HepG2 (cell line): ENCODE measurements around the gene LSM14B. TPM values are rescaled to one million over a fixed set of nuclear protein-coding genes. Genes with fewer than 3 reads are reported as not detected.

Experiments used
- ADNP ChIP-seq: sonication (generic); formaldehyde crosslinking; IDR thresholded peaks from 2 replicates; pipeline ENCODE4 v1.4.0; 2020; ENCODE audit warnings: missing genetic modification reagents
- CBX5 ChIP-seq: sonication (generic); formaldehyde crosslinking; IDR thresholded peaks from 2 replicates; pipeline ENCODE4 v1.4.0; 2020; ENCODE audit warnings: missing genetic modification reagents, borderline replicate concordance
- FOSL2 ChIP-seq: sonication (generic); formaldehyde crosslinking; IDR thresholded peaks from 2 replicates; pipeline ENCODE4 v1.4.0; 2020; ENCODE audit warnings: missing genetic modification reagents
- GATAD1 ChIP-seq: IDR thresholded peaks from 2 replicates; pipeline ENCODE4 v1.6.1; 2016; ENCODE audit warnings: missing genetic modification reagents, missing compliant biosample characterization
- HMG20A ChIP-seq: IDR thresholded peaks from 2 replicates; pipeline ENCODE4 v1.6.1; 2016; ENCODE audit warnings: borderline replicate concordance
- HOXA3 ChIP-seq: sonication (generic); formaldehyde crosslinking; IDR thresholded peaks from 2 replicates; pipeline ENCODE4 v1.5.0; 2020; ENCODE audit warnings: missing genetic modification reagents
- KDM1A ChIP-seq: IDR thresholded peaks from 2 replicates; pipeline ENCODE4 v1.6.1; 2016; ENCODE audit warnings: missing compliant biosample characterization
- MAFF ChIP-seq: IDR thresholded peaks from 2 replicates; pipeline ENCODE4 v1.6.1; 2011; ENCODE audit warnings: low read depth, low read length, improper control_type of control experiment
- MED1 ChIP-seq: sonication (generic); formaldehyde crosslinking; IDR thresholded peaks from 2 replicates; pipeline ENCODE4 v1.4.0; 2020; ENCODE audit warnings: missing genetic modification reagents
- MIXL1 ChIP-seq: IDR thresholded peaks from 2 replicates; pipeline ENCODE4 v1.6.1; 2016
- NFKBIZ ChIP-seq: IDR thresholded peaks from 2 replicates; pipeline ENCODE4 v1.6.1; 2018; ENCODE audit warnings: missing genetic modification reagents, missing compliant biosample characterization
- PATZ1 ChIP-seq: sonication (generic); formaldehyde crosslinking; IDR thresholded peaks from 2 replicates; pipeline ENCODE4 v1.4.0; 2020; ENCODE audit warnings: missing genetic modification reagents
- PBX2 ChIP-seq: IDR thresholded peaks from 2 replicates; pipeline ENCODE4 v1.6.1; 2016; ENCODE audit warnings: control low read depth
- PHF20 ChIP-seq: sonication (generic); formaldehyde crosslinking; IDR thresholded peaks from 2 replicates; pipeline ENCODE4 v1.5.0; 2020; ENCODE audit warnings: mild to moderate bottlenecking, missing genetic modification reagents
- RXRA ChIP-seq: sonication (generic); formaldehyde crosslinking; IDR thresholded peaks from 2 replicates; pipeline ENCODE4 v1.5.1; 2020; ENCODE audit warnings: missing genetic modification reagents
- TARDBP ChIP-seq: sonication (generic); formaldehyde crosslinking; IDR thresholded peaks from 2 replicates; pipeline ENCODE4 v1.8.0; 2022; ENCODE audit warnings: mild to moderate bottlenecking, missing genetic modification reagents
- ZFX ChIP-seq: sonication (generic); formaldehyde crosslinking; IDR thresholded peaks from 2 replicates; pipeline ENCODE4 v1.4.0; 2020; ENCODE audit warnings: mild to moderate bottlenecking, low read depth, missing genetic modification reagents, moderate library complexity
- ZMYM3 ChIP-seq: sonication (generic); formaldehyde crosslinking; IDR thresholded peaks from 2 replicates; pipeline ENCODE4 v1.5.1; 2020; ENCODE audit warnings: mild to moderate bottlenecking, missing genetic modification reagents
- ZMYM4 ChIP-seq: sonication (generic); formaldehyde crosslinking; IDR thresholded peaks from 2 replicates; pipeline ENCODE4 v1.8.1; 2023; ENCODE audit warnings: mild to moderate bottlenecking, missing genetic modification reagents
- ZNF12 ChIP-seq: sonication (generic); formaldehyde crosslinking; IDR thresholded peaks from 2 replicates; pipeline ENCODE4 v1.5.0; 2020; ENCODE audit warnings: missing genetic modification reagents
- ZNF235 ChIP-seq: sonication (generic); formaldehyde crosslinking; IDR thresholded peaks from 2 replicates; pipeline ENCODE4 v1.8.1; 2023; ENCODE audit warnings: mild to moderate bottlenecking, missing genetic modification reagents, borderline replicate concordance
- ZNF580 ChIP-seq: IDR thresholded peaks from 2 replicates; pipeline ENCODE4 v1.6.1; 2016; ENCODE audit warnings: low read depth, borderline replicate concordance
- ZNF644 ChIP-seq: IDR thresholded peaks from 2 replicates; pipeline ENCODE4 v1.6.1; 2016; ENCODE audit warnings: low read depth
- polyA plus RNA-seq, 8 experiments: library from polyadenylated mRNA; depleted of rRNA in 3 of 8; stranded (reverse) in 7 of 8; unstranded in 1 of 8; fragments of >200 nt; fragmentation: Illumina TruSeq in 4 of 8; extraction: Trizol in 4 of 8; gene quantifications; 2 replicates each; pipeline versions ENCODE4 v1.2.1 to v1.2.3, GENCODE V29; 2011 to 2016; ENCODE audit warnings: low read depth in 4 of 8, missing spikeins in 1 of 8, mixed read lengths in 1 of 8; ENCODE audit not compliant: insufficient read depth in 1 of 8
- total RNA-seq, 5 experiments: library from RNA; depleted of rRNA; stranded (reverse); fragments of >200 nt; fragmentation: Illumina TruSeq; extraction: Trizol; gene quantifications; 2 replicates each; pipeline ENCODE4 v1.2.3, GENCODE V29; 2016; ENCODE audit warnings: low read depth in 1 of 5

LSM14B gene
- total and polyA plus RNA-seq, 2 of the 13 experiments (the other 11 are each of a cell fraction or from before 2014, with no cell fraction given), result 43.3 to 79.2 TPM

- TF ChIP-seq RXRA (peak; percentile 96), ZMYM4 (CRISPR knock-in tag) (peak; percentile 61), ZNF580 (CRISPR knock-in tag) (peak; percentile 48; the same call in 1 of the 2 replicates), ZMYM3 (CRISPR knock-in tag) (peak; percentile 95), FOSL2 (CRISPR knock-in tag) (peak; percentile 73), HOXA3 (CRISPR knock-in tag) (peak; percentile 47; the same call in 1 of the 2 replicates), ZNF235 (CRISPR knock-in tag) (0 out of 2 replicates have a peak, but pooled peaks have one; percentile 12), KDM1A (peak; percentile 96), ZFX (CRISPR knock-in tag) (peak; percentile 15; the same call in 1 of the 2 replicates), PBX2 (CRISPR knock-in tag) (peak; percentile 22; the same call in 1 of the 2 replicates), ADNP (CRISPR knock-in tag) (peak; percentile 84), MIXL1 (CRISPR knock-in tag) (0 out of 2 replicates have a peak, but pooled peaks have one; percentile 34), PATZ1 (CRISPR knock-in tag) (peak; percentile 21; the same call in 1 of the 2 replicates), MAFF (0 out of 2 replicates have a peak, but pooled peaks have one; percentile 49), TARDBP (peak; percentile 64; the same call in 1 of the 2 replicates), HMG20A (CRISPR knock-in tag) (peak; percentile 50; the same call in 1 of the 2 replicates), GATAD1 (peak; percentile 31; the same call in 1 of the 2 replicates), ZNF644 (peak; percentile 51; the same call in 1 of the 2 replicates), CBX5 (peak; percentile 48; the same call in 1 of the 2 replicates), MED1 (CRISPR knock-in tag) (peak; percentile 68), NFKBIZ (0 out of 2 replicates have a peak, but pooled peaks have one; percentile 33), PHF20 (CRISPR knock-in tag) (peak; percentile 33; the same call in 1 of the 2 replicates), ZNF12 (peak; percentile 51; the same call in 1 of the 2 replicates)
Observed at GRCh38 chr20:62115800-62116407, 6.4 kb upstream of the LSM14B start (continued).
